Spleen (tissue), 7 donors: Measurements from ENCODE around the gene S1PR2.

Source experiments
- CTCF ChIP-seq, 11 experiments: fragments of 200-600 bp in 7 of 11; fragments of 450-650 bp in 4 of 11; sonication (generic) in 4 of 11; IDR thresholded peaks in 8 of 11; conservative IDR thresholded peaks in 3 of 11; 1 replicate in 7 of 11; 2 replicates in 4 of 11; pipeline versions ENCODE4 v1.4.0 to v1.8.0; 2016 to 2021; ENCODE audit warnings: antibody characterized with exemption in 11 of 11, inconsistent platforms in 4 of 11, mild to moderate bottlenecking in 1 of 11
- POLR2A ChIP-seq, 3 donors: fragments of 450-650 bp; IDR thresholded peaks; one replicate each; pipeline ENCODE4 v1.5.1; 2017; ENCODE audit warnings: antibody characterized with exemption in 3 of 3, mild to moderate bottlenecking in 1 of 3
- POLR2AphosphoS5 ChIP-seq, 3 donors: sonication (generic); formaldehyde crosslinking; IDR thresholded peaks; one replicate each; pipeline ENCODE4 v1.5.1; 2017; ENCODE audit warnings: antibody characterized with exemption in 3 of 3
- donor health status: DM: no; HTN: no; CAD: no; lungs with moderate emphysema.
- donor health status: DM: no; HTN: no; CAD: no.
- donor health status: DM: no; HTN: no; CAD: no.

GRCh38 chr19:10227026-10227971 lies 3.8 kb downstream of the S1PR2 start:
- TF ChIP-seq POLR2AphosphoS5 (IDR thresholded peaks at IDR 0.05): no peak
- TF ChIP-seq CTCF (IDR thresholded peaks at IDR 0.05 in 8 of 11, conservative IDR thresholded peaks at IDR 0.05 in 3 of 11): no peak
- no peak for TF ChIP-seq POLR2A (IDR thresholded peaks at IDR 0.05)
